HG02588 (cell line): ENCODE data around the gene DSG3.

Experiments
- ATAC-seq: cut with Tn5 transposase; IDR thresholded peaks from one replicate; pipeline ENCODE4 v1.9.1; 2021; ENCODE audit warnings: mild to moderate bottlenecking, moderate library complexity; ENCODE audit not compliant: unreplicated experiment

Gene DSG3

GRCh38 chr18:31512203-31512764 is 64.7 kb downstream of the DSG3 start:
- ATAC-seq, result no peak

- ATAC-seq, result no peak
Observed at GRCh38 chr18:31513189-31513935, 65.8 kb downstream of the DSG3 start.

GRCh38 chr18:31516437-31516836 is 68.9 kb downstream of the DSG3 start:
- ATAC-seq, result no peak

- no peak for ATAC-seq
Observed at GRCh38 chr18:31526374-31526773, 78.8 kb downstream of the DSG3 start.
